Mesodermal cell (in vitro differentiated cells): ENCODE measurements around the gene CFAP221.

Experiments
- H3K27ac ChIP-seq: 2 replicates; pipeline ENCODE4 v1.7.0; 2013; ENCODE audit warnings: mild to moderate bottlenecking, low read depth, low read length, moderate library complexity; ENCODE audit not compliant: severe bottlenecking
- H3K36me3 ChIP-seq: 2 replicates; pipeline ENCODE4 v1.7.1; 2013; ENCODE audit warnings: mild to moderate bottlenecking, low read length, moderate library complexity; ENCODE audit not compliant: control insufficient read depth, insufficient read depth
- H3K4me1 ChIP-seq: one replicate; pipeline ENCODE4 v1.7.1; 2013; ENCODE audit warnings: mild to moderate bottlenecking, low read length; ENCODE audit not compliant: insufficient read depth, control insufficient read depth, poor library complexity, severe bottlenecking
- H3K4me3 ChIP-seq: 2 replicates; pipeline ENCODE4 v1.7.0; 2013; ENCODE audit warnings: low read length, control low read depth, mild to moderate bottlenecking; ENCODE audit not compliant: insufficient read depth, poor library complexity, severe bottlenecking; ENCODE audit errors: extremely low read depth
- H3K9me3 ChIP-seq: 2 replicates; pipeline ENCODE4 v1.7.1; 2013; ENCODE audit warnings: mild to moderate bottlenecking, low read length, moderate library complexity; ENCODE audit not compliant: control insufficient read depth
- WGBS, 2 experiments: methylation state at CpG; one replicate each; pipeline ENCODE4 v1.1.5; 2013; ENCODE audit warnings: missing lambda C conversion rate in 2 of 2; ENCODE audit not compliant: insufficient coverage in 2 of 2; 5-methylcytosine and 5-hydroxymethylcytosine counted together

Gene CFAP221

GRCh38 chr2:119692310-119692709, 148.1 kb downstream of the CFAP221 start:
- Histone ChIP-seq H3K36me3 (peaks cover 4% of the 10 kb centered on the region), H3K4me1 (peaks cover 13% of the 10 kb centered on the region), H3K27ac (no peak overlapping the region), H3K4me3 (no peak overlapping the region), H3K9me3 (no peaks in the 10 kb centered on the region)
- 86 to 94% methylated on average over 5 to 7 of the region's 7 CpGs for WGBS, 2 experiments

GRCh38 chr2:119692954-119693353, 148.7 kb downstream of the CFAP221 start:
- Histone ChIP-seq H3K4me1 (peaks cover 13% of the 10 kb centered on the region), H3K36me3 (peaks cover 4% of the 10 kb centered on the region), H3K9me3 (no peaks in the 10 kb centered on the region), H3K4me3 (no peak overlapping the region), H3K27ac (no peak overlapping the region)
- WGBS, 2 experiments: 71 to 84% methylated on average over 4 to 7 of the region's 7 CpGs

GRCh38 chr2:119693567-119693966, 149.3 kb downstream of the CFAP221 start:
- Histone ChIP-seq H3K36me3 (peaks cover 4% of the 10 kb centered on the region), H3K4me1 (peaks cover 13% of the 10 kb centered on the region), H3K9me3 (no peaks in the 10 kb centered on the region), H3K4me3 (no peak overlapping the region), H3K27ac (no peak overlapping the region)
- 50 to 88% methylated on average over 1 to 3 of the region's 3 CpGs for whole genome bisulfite sequencing, 2 experiments

GRCh38 chr2:119693967-119694366, 149.7 kb downstream of the CFAP221 start:
- H3K4me1 ChIP-seq: peaks cover 13% of the 10 kb centered on the region
- H3K4me3 ChIP-seq: no peak overlapping the region
- H3K27ac ChIP-seq: no peak overlapping the region
- no peaks in the 10 kb centered on the region for H3K9me3 ChIP-seq
- peaks cover under 1% of the 10 kb centered on the region for H3K36me3 ChIP-seq
- 91 to 98% methylated on average over 5 of the region's 5 CpGs for WGBS, 2 experiments

GRCh38 chr2:119694470-119694844, 150.2 kb downstream of the CFAP221 start:
- no peaks in the 10 kb centered on the region for H3K36me3 ChIP-seq
- 72 to 81% methylated on average over 9 to 10 of the region's 10 CpGs for WGBS, 2 experiments
- no peak overlapping the region for H3K27ac ChIP-seq
- H3K9me3 ChIP-seq: no peaks in the 10 kb centered on the region
- peaks cover 13% of the 10 kb centered on the region for H3K4me1 ChIP-seq
- no peak overlapping the region for H3K4me3 ChIP-seq

GRCh38 chr2:119694845-119695521, 150.7 kb downstream of the CFAP221 start:
- no peaks in the 10 kb centered on the region for H3K36me3 ChIP-seq
- no peak overlapping the region for H3K4me3 ChIP-seq
- peaks cover 13% of the 10 kb centered on the region for H3K4me1 ChIP-seq
- WGBS, 2 experiments: 65 to 68% methylated on average over 8 to 9 of the region's 10 CpGs
- H3K27ac ChIP-seq: no peak overlapping the region
- no peaks in the 10 kb centered on the region for H3K9me3 ChIP-seq

- H3K4me1 ChIP-seq: peaks cover 14% of the 10 kb centered on the region
- no peak overlapping the region for H3K4me3 ChIP-seq
- whole genome bisulfite sequencing, 2 experiments: 100% methylated on average over 2 to 3 of the region's 3 CpGs
- H3K36me3 ChIP-seq: no peaks in the 10 kb centered on the region
- no peaks in the 10 kb centered on the region for H3K9me3 ChIP-seq
- no peak overlapping the region for H3K27ac ChIP-seq
These were observed 151.8 kb downstream of the CFAP221 start for GRCh38 chr2:119696005-119696404.

GRCh38 chr2:119696494-119697030, 152.3 kb downstream of the CFAP221 start:
- WGBS, 2 experiments: 73 to 81% methylated on average over 6 of the region's 6 CpGs
- no peak overlapping the region for H3K4me3 ChIP-seq
- H3K27ac ChIP-seq: no peak overlapping the region
- no peaks in the 10 kb centered on the region for H3K9me3 ChIP-seq
- H3K4me1 ChIP-seq: peaks cover 17% of the 10 kb centered on the region
- H3K36me3 ChIP-seq: no peaks in the 10 kb centered on the region

GRCh38 chr2:119697290-119698020, 153.2 kb downstream of the CFAP221 start:
- Histone ChIP-seq H3K4me3 (no peak overlapping the region), H3K4me1 (peaks cover 17% of the 10 kb centered on the region), H3K9me3 (no peaks in the 10 kb centered on the region), H3K36me3 (no peaks in the 10 kb centered on the region), H3K27ac (no peak overlapping the region)
- 68 to 81% methylated on average over 6 to 8 of the region's 8 CpGs for WGBS, 2 experiments

- WGBS, 2 experiments: 58 to 78% methylated on average over 2 to 3 of the region's 3 CpGs
- H3K9me3 ChIP-seq: no peaks in the 10 kb centered on the region
- peaks cover 17% of the 10 kb centered on the region for H3K4me1 ChIP-seq
These were observed 154.0 kb downstream of the CFAP221 start for GRCh38 chr2:119698246-119698645.

More at GRCh38 chr2:119698246-119698645, 154.0 kb downstream of the CFAP221 start:
- Histone ChIP-seq H3K36me3 (no peaks in the 10 kb centered on the region), H3K4me3 (no peak overlapping the region), H3K27ac (no peak overlapping the region)
